Gastrocnemius medialis (tissue), 4 donors: Measurements from ENCODE around the gene NMBR. TPM values are rescaled to one million over a fixed set of nuclear protein-coding genes. Genes with fewer than 3 reads are reported as not detected.

Experiments used
- ATAC-seq, 2 donors: fragments of 150-250 bp; one replicate each; pipeline ENCODE4 v1.9.1; 2016
- DNase-seq, 2 donors: peaks; one replicate each; pipeline ENCODE4 v3.0.0-alpha.2; 2019
- H3K27ac ChIP-seq, 4 donors: fragments of 200-600 bp; sonication (generic); 1 replicate in 1 of 4; 2 replicates in 3 of 4; pipeline ENCODE4 v1.5.1; 2016 to 2018; ENCODE audit warnings: mild to moderate bottlenecking in 2 of 4, moderate library complexity in 1 of 4
- H3K27me3 ChIP-seq, 3 donors: fragments of 200-600 bp; sonication (generic) in 2 of 3; 1 replicate in 1 of 3; 2 replicates in 2 of 3; pipeline versions ENCODE4 v1.5.1 to v1.6.0; 2016 to 2019; ENCODE audit warnings: mild to moderate bottlenecking in 1 of 3, moderate library complexity in 1 of 3
- H3K36me3 ChIP-seq, 2 donors: fragments of 200-600 bp; sonication (generic) in 1 of 2; one replicate each; pipeline ENCODE4 v1.5.1; 2017 to 2018
- H3K4me1 ChIP-seq, 2 donors: fragments of 200-600 bp; sonication (generic) in 1 of 2; one replicate each; pipeline ENCODE4 v1.5.1; 2016 to 2017; ENCODE audit warnings: mild to moderate bottlenecking in 2 of 2
- H3K4me3 ChIP-seq, 4 donors: fragments of 200-600 bp; sonication (generic) in 3 of 4; 1 replicate in 1 of 4; 2 replicates in 3 of 4; pipeline ENCODE4 v1.5.1; 2016 to 2019; ENCODE audit warnings: mild to moderate bottlenecking in 2 of 4
- H3K9me3 ChIP-seq, 3 donors: fragments of 200-600 bp; sonication (generic) in 2 of 3; 1 replicate in 1 of 3; 2 replicates in 2 of 3; pipeline ENCODE4 v1.5.1; 2016 to 2019
- CTCF ChIP-seq, 5 experiments: fragments of 450-650 bp in 3 of 5; fragments of 200-600 bp in 2 of 5; sonication (generic) in 2 of 5; IDR thresholded peaks in 4 of 5; conservative IDR thresholded peaks in 1 of 5; 1 replicate in 4 of 5; 2 replicates in 1 of 5; pipeline ENCODE4 v1.5.1; 2016 to 2019; ENCODE audit warnings: antibody characterized with exemption in 5 of 5, mild to moderate bottlenecking in 3 of 5, moderate library complexity in 3 of 5
- POLR2A ChIP-seq, 2 donors: fragments of 450-650 bp; IDR thresholded peaks; one replicate each; pipeline ENCODE4 v1.6.1; 2017; ENCODE audit warnings: antibody characterized with exemption in 2 of 2, mild to moderate bottlenecking in 2 of 2, moderate library complexity in 2 of 2
- in situ Hi-C, 4 donors: fragments of 200-750 bp; cut with MboI; loops; one replicate each; pipeline versions ENCODE4 v1.15.0 to v1.8.0; 2017; ENCODE audit warnings: low sequenced_read_pairs in 4 of 4
- intact Hi-C: fragments of 100-400 bp; cut with DNase I; formaldehyde crosslinking; loops from one replicate; pipeline ENCODE4 v1.15.1; 2023; ENCODE audit warnings: low total_unique reads
- total RNA-seq, 4 donors: library from RNA; depleted of rRNA; stranded (reverse); fragments of >200 nt; gene quantifications; one replicate each; pipeline versions ENCODE4 v1.1.0 to v1.2.3, GENCODE V29; 2016

NMBR gene
- total RNA-seq, 4 donors from 2014 or later, result 0.23 TPM; not detected in 3

GRCh38 chr6:142047934-142048592 lies 98.9 kb downstream of the NMBR start:
- no peak for ATAC-seq
- H3K27ac ChIP-seq, result no peak overlapping the region
- no peaks in the 10 kb centered on the region for H3K27me3 ChIP-seq
- H3K4me3 ChIP-seq, result no peak overlapping the region
- intact Hi-C loops (no loop called here), in situ Hi-C loops (no loop called here)
- no peaks in the 10 kb centered on the region for H3K4me1 ChIP-seq
- no peak for TF ChIP-seq CTCF (IDR thresholded peaks at IDR 0.05 in 4 of 5, conservative IDR thresholded peaks at IDR 0.05 in 1 of 5)
- TF ChIP-seq POLR2A (IDR thresholded peaks at IDR 0.05), result no peak
- no peaks in the 10 kb centered on the region for H3K36me3 ChIP-seq
- DNase-seq, result no peak
- no peaks in the 10 kb centered on the region for H3K9me3 ChIP-seq

GRCh38 chr6:142045380-142046278 lies 101.3 kb downstream of the NMBR start:
- DNase-seq (no peak), ATAC-seq (no peak)
- Histone ChIP-seq H3K36me3 (no peaks in the 10 kb centered on the region), H3K9me3 (no peaks in the 10 kb centered on the region), H3K4me1 (no peaks in the 10 kb centered on the region), H3K27ac (no peak overlapping the region), H3K4me3 (no peak overlapping the region), H3K27me3 (no peaks in the 10 kb centered on the region)
- in situ Hi-C loops, result no loop called here
- intact Hi-C loops, result no loop called here
- TF ChIP-seq POLR2A (IDR thresholded peaks at IDR 0.05) (no peak), CTCF (IDR thresholded peaks at IDR 0.05 in 4 of 5, conservative IDR thresholded peaks at IDR 0.05 in 1 of 5) (no peak)

GRCh38 chr6:142035890-142036289 lies 111.0 kb downstream of the NMBR start:
- no peak overlapping the region for H3K27ac ChIP-seq
- in situ Hi-C loops (no loop called here), intact Hi-C loops (no loop called here)
- ATAC-seq, result no peak
- no peak for DNase-seq
- H3K4me3 ChIP-seq, result no peak overlapping the region
- H3K4me1 ChIP-seq, result no peaks in the 10 kb centered on the region
- no peaks in the 10 kb centered on the region for H3K36me3 ChIP-seq
- no peaks in the 10 kb centered on the region for H3K27me3 ChIP-seq
- TF ChIP-seq POLR2A (IDR thresholded peaks at IDR 0.05), result no peak
- TF ChIP-seq CTCF (IDR thresholded peaks at IDR 0.05 in 4 of 5, conservative IDR thresholded peaks at IDR 0.05 in 1 of 5), result no peak
- no peaks in the 10 kb centered on the region for H3K9me3 ChIP-seq

DNA sequence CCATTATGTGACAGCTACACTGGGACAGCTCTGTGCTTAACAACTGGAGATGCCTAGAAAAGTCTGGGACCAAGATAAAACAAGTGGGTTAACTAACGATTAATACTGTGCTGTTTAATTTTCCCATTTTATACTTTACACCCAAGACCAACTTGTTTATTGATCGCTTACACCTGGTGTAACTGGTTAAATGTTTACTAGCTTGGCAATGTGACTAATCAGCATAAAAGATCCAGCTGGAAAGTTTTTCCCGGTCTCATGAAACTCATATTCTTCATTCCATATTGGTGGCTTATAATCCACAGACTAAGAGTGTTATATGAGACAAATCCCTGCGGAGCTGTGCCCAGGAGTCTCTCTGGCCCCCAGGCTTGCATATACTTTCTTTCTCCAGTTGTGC lies 115.9 kb downstream of the NMBR start:
- in situ Hi-C loops, result no loop called here
- no peaks in the 10 kb centered on the region for H3K9me3 ChIP-seq
- H3K27me3 ChIP-seq, result no peaks in the 10 kb centered on the region
- no peak for ATAC-seq
- H3K27ac ChIP-seq, result no peak overlapping the region
- intact Hi-C loops, result no loop called here
- H3K4me3 ChIP-seq, result no peak overlapping the region
- no peaks in the 10 kb centered on the region for H3K4me1 ChIP-seq
- TF ChIP-seq POLR2A (IDR thresholded peaks at IDR 0.05) (no peak), CTCF (IDR thresholded peaks at IDR 0.05 in 4 of 5, conservative IDR thresholded peaks at IDR 0.05 in 1 of 5) (no peak)
- H3K36me3 ChIP-seq, result no peaks in the 10 kb centered on the region
- no peak for DNase-seq
